ENCODE measurements around the gene PABPC3.
A peak's percentile ranks its signal among the peaks of the same experiment; 100 is the strongest.

The PABPC3 gene

GRCh38 chr13:25109341-25109740, 13.4 kb downstream of the PABPC3 start:
- Histone ChIP-seq H3K9ac (no peak overlapping the region), H3K27ac (no peak overlapping the region), H3K36me3 (no peaks in the 10 kb centered on the region), H3K4me1 (peaks cover 33% of the 10 kb centered on the region), H3K9me3 (no peaks in the 10 kb centered on the region), H3K4me3 (no peak overlapping the region), H3K4me2 (no peak overlapping the region), H3K27me3 (no peaks in the 10 kb centered on the region), H4K20me1 (no peaks in the 10 kb centered on the region)
- TF ChIP-seq Cebpa-rat (IDR thresholded peaks at IDR 0.05), result no peak

- no peak overlapping the region for H3K27ac ChIP-seq
- no peak overlapping the region for H3K4me2 ChIP-seq
- H3K36me3 ChIP-seq, result no peaks in the 10 kb centered on the region
- no peaks in the 10 kb centered on the region for H4K20me1 ChIP-seq
- no peak overlapping the region for H3K4me3 ChIP-seq
- no peaks in the 10 kb centered on the region for H3K9me3 ChIP-seq
- H3K9ac ChIP-seq, result no peak overlapping the region
- H3K27me3 ChIP-seq, result no peaks in the 10 kb centered on the region
- H3K4me1 ChIP-seq, result peaks cover 51% of the 10 kb centered on the region
- TF ChIP-seq Cebpa-rat (IDR thresholded peaks at IDR 0.05), result no peak
Measured at GRCh38 chr13:25110956-25111584, 15.1 kb downstream of the PABPC3 start.

GRCh38 chr13:25111585-25111956, 15.6 kb downstream of the PABPC3 start:
- no peak overlapping the region for H3K4me3 ChIP-seq
- H3K36me3 ChIP-seq, result no peaks in the 10 kb centered on the region
- H3K4me1 ChIP-seq, result peaks cover 53% of the 10 kb centered on the region
- H4K20me1 ChIP-seq, result no peaks in the 10 kb centered on the region
- no peaks in the 10 kb centered on the region for H3K9me3 ChIP-seq
- no peak overlapping the region for H3K9ac ChIP-seq
- no peaks in the 10 kb centered on the region for H3K27me3 ChIP-seq
- H3K4me2 ChIP-seq, result no peak overlapping the region
- no peak for TF ChIP-seq Cebpa-rat (IDR thresholded peaks at IDR 0.05)
- no peak overlapping the region for H3K27ac ChIP-seq

- no peaks in the 10 kb centered on the region for H3K9me3 ChIP-seq
- H3K4me2 ChIP-seq, result peak overlapping the region; percentile 0; the same call in 1 of the 2 replicates
- H3K27me3 ChIP-seq, result no peaks in the 10 kb centered on the region
- no peaks in the 10 kb centered on the region for H4K20me1 ChIP-seq
- H3K4me1 ChIP-seq, result peaks cover 56% of the 10 kb centered on the region
- no peak overlapping the region for H3K4me3 ChIP-seq
- TF ChIP-seq Cebpa-rat (IDR thresholded peaks at IDR 0.05), result no peak
- no peaks in the 10 kb centered on the region for H3K36me3 ChIP-seq
- no peak overlapping the region for H3K9ac ChIP-seq
- H3K27ac ChIP-seq, result no peak overlapping the region; the same call in 1 of the 2 replicates
Measured at GRCh38 chr13:25112695-25113255, 16.8 kb downstream of the PABPC3 start.

- no peak for TF ChIP-seq Cebpa-rat (IDR thresholded peaks at IDR 0.05)
- Histone ChIP-seq H3K4me3 (peak overlapping the region; percentile 7; the same call in 1 of the 2 replicates), H3K36me3 (no peaks in the 10 kb centered on the region), H3K9ac (peak overlapping the region; percentile 25; the same call in 1 of the 2 replicates), H3K27ac (peak overlapping the region; percentile 78), H3K27me3 (no peaks in the 10 kb centered on the region), H3K4me2 (peak overlapping the region; percentile 75), H4K20me1 (no peaks in the 10 kb centered on the region), H3K9me3 (no peaks in the 10 kb centered on the region), H3K4me1 (peaks cover 71% of the 10 kb centered on the region)
Measured at GRCh38 chr13:25114220-25114619, 18.3 kb downstream of the PABPC3 start.

- no peak overlapping the region for H3K9ac ChIP-seq
- no peak overlapping the region for H3K4me3 ChIP-seq
- no peaks in the 10 kb centered on the region for H3K36me3 ChIP-seq
- no peak overlapping the region for H3K27ac ChIP-seq
- no peaks in the 10 kb centered on the region for H3K27me3 ChIP-seq
- no peak overlapping the region for H3K4me2 ChIP-seq
- H3K9me3 ChIP-seq, result no peaks in the 10 kb centered on the region
- peaks cover 74% of the 10 kb centered on the region for H3K4me1 ChIP-seq
- H4K20me1 ChIP-seq, result no peaks in the 10 kb centered on the region
- no peak for TF ChIP-seq Cebpa-rat (IDR thresholded peaks at IDR 0.05)
Measured at GRCh38 chr13:25116044-25116443, 20.1 kb downstream of the PABPC3 start.

GRCh38 chr13:25117312-25117711, 21.4 kb downstream of the PABPC3 start:
- Histone ChIP-seq H3K9me3 (peaks cover 4% of the 10 kb centered on the region), H3K27me3 (no peaks in the 10 kb centered on the region), H3K4me3 (no peak overlapping the region), H3K36me3 (no peaks in the 10 kb centered on the region), H3K9ac (no peak overlapping the region), H3K4me1 (peaks cover 72% of the 10 kb centered on the region), H3K4me2 (peak overlapping the region; percentile 55; the same call in 1 of the 2 replicates), H4K20me1 (no peaks in the 10 kb centered on the region), H3K27ac (0 out of 2 replicates have a peak overlapping the region, but pooled peaks have one; percentile 18)
- no peak for TF ChIP-seq Cebpa-rat (IDR thresholded peaks at IDR 0.05)

GRCh38 chr13:25118378-25118905, 22.5 kb downstream of the PABPC3 start:
- no peak overlapping the region for H3K9ac ChIP-seq
- peaks cover 62% of the 10 kb centered on the region for H3K4me1 ChIP-seq

GRCh38 chr13:25130944-25131343, 35.0 kb downstream of the PABPC3 start:
- TF ChIP-seq Cebpa-rat (IDR thresholded peaks at IDR 0.05), result no peak
- Histone ChIP-seq H4K20me1 (no peaks in the 10 kb centered on the region), H3K27ac (no peak overlapping the region), H3K9ac (no peak overlapping the region), H3K27me3 (no peaks in the 10 kb centered on the region), H3K36me3 (no peaks in the 10 kb centered on the region), H3K4me2 (no peak overlapping the region; the same call in 1 of the 2 replicates), H3K4me1 (peaks cover 11% of the 10 kb centered on the region), H3K9me3 (peaks cover 12% of the 10 kb centered on the region), H3K4me3 (no peak overlapping the region)

More at GRCh38 chr13:25118378-25118905, 22.5 kb downstream of the PABPC3 start:
- Histone ChIP-seq H4K20me1 (no peaks in the 10 kb centered on the region), H3K27me3 (no peaks in the 10 kb centered on the region), H3K4me2 (peak overlapping the region; percentile 55), H3K27ac (no peak overlapping the region), H3K9me3 (peaks cover 6% of the 10 kb centered on the region), H3K36me3 (no peaks in the 10 kb centered on the region), H3K4me3 (no peak overlapping the region)
- TF ChIP-seq Cebpa-rat (IDR thresholded peaks at IDR 0.05), result no peak

GRCh38 chr13:25131881-25132420, 36.0 kb downstream of the PABPC3 start:
- no peak overlapping the region for H3K4me2 ChIP-seq
- no peaks in the 10 kb centered on the region for H4K20me1 ChIP-seq
- no peak for TF ChIP-seq Cebpa-rat (IDR thresholded peaks at IDR 0.05)
- no peak overlapping the region for H3K9ac ChIP-seq
- peaks cover 11% of the 10 kb centered on the region for H3K4me1 ChIP-seq
- no peaks in the 10 kb centered on the region for H3K27me3 ChIP-seq
- H3K9me3 ChIP-seq, result peaks cover 12% of the 10 kb centered on the region
- no peak overlapping the region for H3K4me3 ChIP-seq
- H3K36me3 ChIP-seq, result no peaks in the 10 kb centered on the region
- H3K27ac ChIP-seq, result no peak overlapping the region
